Measurements from ENCODE around the gene BRSK2. TPM values are rescaled to one million over a fixed set of nuclear protein-coding genes. Genes with fewer than 3 reads are reported as not detected.

Gene BRSK2
- total RNA-seq, 4 donors from 2014 or later = 0.24 to 0.81 TPM; not detected in 2

DNA sequence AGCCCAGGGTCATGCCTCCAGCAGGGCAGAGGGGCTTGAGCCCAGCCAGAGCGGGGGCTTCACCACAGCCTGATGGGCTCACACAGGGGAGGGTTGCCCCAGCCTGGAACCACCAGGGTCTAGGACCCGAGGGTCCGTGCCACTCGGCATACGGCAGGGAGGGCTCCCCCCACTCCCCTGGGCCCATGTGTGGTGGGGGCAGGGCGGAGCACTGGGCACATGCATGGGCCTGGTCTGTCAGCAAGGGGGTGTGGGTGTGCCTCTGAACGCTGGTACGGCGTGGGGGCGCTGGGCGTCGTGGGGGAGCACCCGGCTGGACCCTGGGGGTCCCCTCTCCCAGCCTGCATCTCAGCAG lies 67.6 kb downstream of the BRSK2 start:
- ATAC-seq (no peak), DNase-seq (no peak)
- Histone ChIP-seq H3K36me3 (no peaks in the 10 kb centered on the region), H3K9me3 (no peaks in the 10 kb centered on the region), H3K27me3 (peaks cover 0 to 2% (median under 1%) of the 10 kb centered on the region in 3 donors), H3K27ac (no peak overlapping the region), H3K4me1 (peaks cover 0 to 5% of the 10 kb centered on the region in 2 donors), H3K4me3 (no peak overlapping the region)
- no peak for TF ChIP-seq POLR2A (IDR thresholded peaks at IDR 0.05)
- TF ChIP-seq, protein P1, sequence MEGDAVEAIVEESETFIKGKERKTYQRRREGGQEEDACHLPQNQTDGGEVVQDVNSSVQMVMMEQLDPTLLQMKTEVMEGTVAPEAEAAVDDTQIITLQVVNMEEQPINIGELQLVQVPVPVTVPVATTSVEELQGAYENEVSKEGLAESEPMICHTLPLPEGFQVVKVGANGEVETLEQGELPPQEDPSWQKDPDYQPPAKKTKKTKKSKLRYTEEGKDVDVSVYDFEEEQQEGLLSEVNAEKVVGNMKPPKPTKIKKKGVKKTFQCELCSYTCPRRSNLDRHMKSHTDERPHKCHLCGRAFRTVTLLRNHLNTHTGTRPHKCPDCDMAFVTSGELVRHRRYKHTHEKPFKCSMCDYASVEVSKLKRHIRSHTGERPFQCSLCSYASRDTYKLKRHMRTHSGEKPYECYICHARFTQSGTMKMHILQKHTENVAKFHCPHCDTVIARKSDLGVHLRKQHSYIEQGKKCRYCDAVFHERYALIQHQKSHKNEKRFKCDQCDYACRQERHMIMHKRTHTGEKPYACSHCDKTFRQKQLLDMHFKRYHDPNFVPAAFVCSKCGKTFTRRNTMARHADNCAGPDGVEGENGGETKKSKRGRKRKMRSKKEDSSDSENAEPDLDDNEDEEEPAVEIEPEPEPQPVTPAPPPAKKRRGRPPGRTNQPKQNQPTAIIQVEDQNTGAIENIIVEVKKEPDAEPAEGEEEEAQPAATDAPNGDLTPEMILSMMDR (IDR thresholded peaks at IDR 0.05 in 4 of 5, conservative IDR thresholded peaks at IDR 0.05 in 1 of 5) = no peak
- intact Hi-C loops (cut with DNase I; ENCODE audit: low total_unique reads) = no loop called here
- in situ Hi-C loops (cut with MboI; ENCODE audit: low sequenced_read_pairs in 4 of 4) = no loop called here

GRCh38 chr11:1457856-1458255 lies 68.1 kb downstream of the BRSK2 start:
- TF ChIP-seq, protein P1 (IDR thresholded peaks at IDR 0.05 in 4 of 5, conservative IDR thresholded peaks at IDR 0.05 in 1 of 5) = no peak
- TF ChIP-seq POLR2A (IDR thresholded peaks at IDR 0.05) = no peak
- Histone ChIP-seq H3K27me3 (no peaks in the 10 kb centered on the region), H3K27ac (no peak overlapping the region), H3K36me3 (no peaks in the 10 kb centered on the region), H3K4me3 (no peak overlapping the region), H3K9me3 (no peaks in the 10 kb centered on the region), H3K4me1 (peaks cover 0 to 5% of the 10 kb centered on the region in 2 donors)
- intact Hi-C loops (cut with DNase I; ENCODE audit: low total_unique reads) (loop anchor here (1.0 kb wide), 1 partner anchor 57 kb away; no protein-coding TSS in a partner anchor), in situ Hi-C loops (cut with MboI; ENCODE audit: low sequenced_read_pairs in 4 of 4) (no loop called here)
- DNase-seq = no peak
- ATAC-seq = no peak

DNA sequence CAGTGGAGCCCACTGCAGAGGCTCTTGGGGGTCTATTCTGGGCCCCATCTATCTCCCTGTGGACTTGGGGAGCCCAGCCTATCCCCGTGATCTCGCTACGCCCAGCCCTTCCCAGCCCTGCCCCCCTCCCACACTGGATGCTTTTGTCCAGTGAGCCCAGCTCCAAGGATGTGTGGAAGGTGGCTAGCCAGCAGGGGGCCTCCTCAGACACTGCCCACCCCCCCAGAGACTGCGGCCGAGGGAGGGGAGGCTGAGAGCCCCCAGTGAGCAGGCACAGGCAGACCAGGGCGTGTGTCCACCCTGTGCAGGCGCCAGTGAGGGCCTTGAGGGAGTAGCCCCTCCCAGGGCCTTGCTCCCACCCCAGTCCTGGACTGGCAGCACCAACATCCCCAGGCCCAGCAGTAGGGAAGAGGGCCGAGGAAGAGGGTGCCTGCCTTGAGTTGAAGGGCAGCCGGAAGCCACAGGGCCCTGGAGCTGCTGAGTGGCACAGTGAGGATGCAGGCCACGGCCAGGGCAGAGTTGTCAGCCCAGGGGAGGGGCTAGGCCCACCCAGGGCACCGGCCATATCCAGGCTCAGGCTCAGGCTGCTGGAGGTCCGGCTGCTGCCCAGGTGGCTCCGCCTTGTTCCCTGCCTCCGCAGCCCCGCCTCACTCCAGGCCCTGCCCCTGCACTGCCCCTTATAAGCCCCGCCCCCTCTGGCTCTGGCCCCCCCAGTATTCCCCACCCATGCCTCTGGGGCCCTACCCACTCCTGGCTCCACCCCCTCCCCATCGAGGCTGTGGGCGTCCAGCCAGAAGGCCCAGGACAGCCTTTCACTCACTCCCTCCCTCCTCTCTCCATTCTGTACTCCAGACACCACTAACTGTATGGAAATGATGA lies 68.8 kb downstream of the BRSK2 start:
- no peaks in the 10 kb centered on the region for H3K36me3 ChIP-seq
- TF ChIP-seq, protein P1 (IDR thresholded peaks at IDR 0.05 in 4 of 5, conservative IDR thresholded peaks at IDR 0.05 in 1 of 5) = peak in 3 of 5 experiments; percentile 9 to 35 (median 24)
- no peak for TF ChIP-seq POLR2A (IDR thresholded peaks at IDR 0.05)
- H3K4me1 ChIP-seq = peaks cover 0 to 2% of the 10 kb centered on the region in 2 donors
- no peak overlapping the region for H3K27ac ChIP-seq
- no peaks in the 10 kb centered on the region for H3K9me3 ChIP-seq
- H3K4me3 ChIP-seq = no peak overlapping the region
- ATAC-seq (peak in 1 of 2 donors; percentile 28), DNase-seq (no peak)
- no peaks in the 10 kb centered on the region for H3K27me3 ChIP-seq
- in situ Hi-C loops (cut with MboI; ENCODE audit: low sequenced_read_pairs in 4 of 4) = no loop called here
- intact Hi-C loops (cut with DNase I; ENCODE audit: low total_unique reads) = loop anchor here (1.0 kb wide), 1 partner anchor 57 kb away; no protein-coding TSS in a partner anchor

DNA sequence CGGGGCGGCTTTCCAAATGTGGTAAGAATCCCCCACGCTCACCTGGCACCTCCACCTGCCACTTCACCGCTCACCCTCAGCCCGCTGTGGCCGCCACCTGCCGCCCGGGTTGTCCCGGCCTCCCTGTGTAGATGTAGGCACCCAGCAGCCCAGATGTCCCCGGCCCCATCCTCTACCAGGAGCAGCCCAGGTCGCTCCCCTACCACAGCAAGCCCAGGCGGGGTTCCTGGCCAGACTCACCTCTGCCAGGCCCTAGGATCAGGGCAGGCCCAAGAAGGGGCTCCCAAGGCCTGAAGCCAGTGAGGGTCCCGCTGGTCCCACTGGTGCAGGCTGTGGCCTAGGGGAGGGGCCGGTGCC lies 69.5 kb downstream of the BRSK2 start:
- intact Hi-C loops (cut with DNase I; ENCODE audit: low total_unique reads) = no loop called here
- Histone ChIP-seq H3K9me3 (no peaks in the 10 kb centered on the region), H3K36me3 (no peaks in the 10 kb centered on the region), H3K4me1 (no peaks in the 10 kb centered on the region), H3K4me3 (no peak overlapping the region), H3K27me3 (no peaks in the 10 kb centered on the region), H3K27ac (no peak overlapping the region)
- no peak for ATAC-seq
- TF ChIP-seq, protein P1 (IDR thresholded peaks at IDR 0.05 in 4 of 5, conservative IDR thresholded peaks at IDR 0.05 in 1 of 5) = no peak
- no peak for TF ChIP-seq POLR2A (IDR thresholded peaks at IDR 0.05)
- in situ Hi-C loops (cut with MboI; ENCODE audit: low sequenced_read_pairs in 4 of 4) = no loop called here
- no peak for DNase-seq
